Parathyroid adenoma (tissue), 2 donors: Measurements from ENCODE around the gene DACH1.

Experiments used
- H2AFZ ChIP-seq: fragments of 300-600 bp; sonication (generic); one replicate; pipeline ENCODE4 v1.7.0; 2017; ENCODE audit warnings: antibody characterized with exemption, mild to moderate bottlenecking
- H3K27ac ChIP-seq: fragments of 300-600 bp; sonication (generic); one replicate; pipeline ENCODE4 v1.7.0; 2017
- H3K27me3 ChIP-seq: fragments of 300-600 bp; sonication (generic); one replicate; pipeline ENCODE4 v1.7.0; 2017; ENCODE audit warnings: low read length; ENCODE audit not compliant: control insufficient read depth, insufficient read depth
- H3K36me3 ChIP-seq: fragments of 300-600 bp; sonication (generic); one replicate; pipeline ENCODE4 v1.7.0; 2017; ENCODE audit warnings: low read length; ENCODE audit not compliant: control insufficient read depth, insufficient read depth
- H3K4me1 ChIP-seq: fragments of 300-600 bp; sonication (generic); one replicate; pipeline ENCODE4 v1.7.0; 2017; ENCODE audit warnings: control low read depth
- H3K4me2 ChIP-seq: fragments of 300-600 bp; sonication (generic); one replicate; pipeline ENCODE4 v1.7.0; 2017; ENCODE audit warnings: low read length
- H3K4me3 ChIP-seq: fragments of 300-600 bp; sonication (generic); one replicate; pipeline ENCODE4 v1.7.0; 2017; ENCODE audit warnings: low read depth, low read length
- H3K79me2 ChIP-seq: fragments of 300-600 bp; sonication (generic); one replicate; pipeline ENCODE4 v1.7.0; 2017; ENCODE audit warnings: control low read depth
- H3K9ac ChIP-seq: fragments of 300-600 bp; sonication (generic); one replicate; pipeline ENCODE4 v1.7.0; 2017; ENCODE audit warnings: mild to moderate bottlenecking
- H3K9me3 ChIP-seq: fragments of 300-600 bp; sonication (generic); one replicate; pipeline ENCODE4 v1.7.0; 2017; ENCODE audit warnings: low read length; ENCODE audit not compliant: control insufficient read depth
- CTCF ChIP-seq: fragments of 300-600 bp; sonication (generic); IDR thresholded peaks from one replicate; pipeline ENCODE4 v1.7.0; 2017; ENCODE audit warnings: antibody characterized with exemption, mild to moderate bottlenecking
- donor health status: primary hyperparathyroidism.

Gene DACH1

GRCh38 chr13:71831716-71832115 lies 35.3 kb downstream of the DACH1 start:
- H3K4me1 ChIP-seq, result peaks cover 6% of the 10 kb centered on the region
- no peak overlapping the region for H3K9ac ChIP-seq
- no peaks in the 10 kb centered on the region for H3K27me3 ChIP-seq
- H3K36me3 ChIP-seq, result no peaks in the 10 kb centered on the region
- no peak overlapping the region for H3K4me2 ChIP-seq
- no peak for TF ChIP-seq CTCF
- H3K9me3 ChIP-seq, result no peaks in the 10 kb centered on the region
- no peak overlapping the region for H3K27ac ChIP-seq
- no peak overlapping the region for H2AFZ ChIP-seq
- peaks cover 4% of the 10 kb centered on the region for H3K79me2 ChIP-seq
- H3K4me3 ChIP-seq, result no peak overlapping the region

- Histone ChIP-seq H3K4me2 (no peak overlapping the region), H3K9ac (no peak overlapping the region), H3K27me3 (no peaks in the 10 kb centered on the region), H2AFZ (no peak overlapping the region), H3K79me2 (peaks cover 4% of the 10 kb centered on the region), H3K4me3 (no peak overlapping the region), H3K9me3 (no peaks in the 10 kb centered on the region), H3K27ac (no peak overlapping the region), H3K4me1 (peaks cover 6% of the 10 kb centered on the region), H3K36me3 (no peaks in the 10 kb centered on the region)
- no peak for TF ChIP-seq CTCF
Observed at GRCh38 chr13:71830736-71831135, 36.3 kb downstream of the DACH1 start.

GRCh38 chr13:71830323-71830722 lies 36.7 kb downstream of the DACH1 start:
- no peak for TF ChIP-seq CTCF

GRCh38 chr13:71829547-71829946 lies 37.5 kb downstream of the DACH1 start:
- H3K36me3 ChIP-seq, result no peaks in the 10 kb centered on the region
- no peak overlapping the region for H3K4me2 ChIP-seq
- TF ChIP-seq CTCF, result no peak
- no peak overlapping the region for H3K27ac ChIP-seq
- no peak overlapping the region for H3K4me3 ChIP-seq
- peaks cover 3% of the 10 kb centered on the region for H3K4me1 ChIP-seq
- peaks cover 4% of the 10 kb centered on the region for H3K79me2 ChIP-seq
- H3K9ac ChIP-seq, result no peak overlapping the region
- H3K27me3 ChIP-seq, result no peaks in the 10 kb centered on the region
- no peak overlapping the region for H2AFZ ChIP-seq
- no peaks in the 10 kb centered on the region for H3K9me3 ChIP-seq

More at GRCh38 chr13:71830323-71830722, 36.7 kb downstream of the DACH1 start:
- Histone ChIP-seq H2AFZ (no peak overlapping the region), H3K27ac (no peak overlapping the region), H3K9ac (no peak overlapping the region), H3K79me2 (peaks cover 4% of the 10 kb centered on the region), H3K4me1 (peaks cover 4% of the 10 kb centered on the region), H3K36me3 (no peaks in the 10 kb centered on the region), H3K4me3 (no peak overlapping the region), H3K9me3 (no peaks in the 10 kb centered on the region), H3K27me3 (no peaks in the 10 kb centered on the region), H3K4me2 (no peak overlapping the region)

- H3K36me3 ChIP-seq, result no peaks in the 10 kb centered on the region
- no peaks in the 10 kb centered on the region for H3K27me3 ChIP-seq
- H3K4me2 ChIP-seq, result no peak overlapping the region
- H3K4me1 ChIP-seq, result peaks cover 3% of the 10 kb centered on the region
- no peak overlapping the region for H3K4me3 ChIP-seq
- no peaks in the 10 kb centered on the region for H3K79me2 ChIP-seq
- H3K27ac ChIP-seq, result no peak overlapping the region
- no peak for TF ChIP-seq CTCF
- no peak overlapping the region for H2AFZ ChIP-seq
- H3K9me3 ChIP-seq, result no peaks in the 10 kb centered on the region
- no peak overlapping the region for H3K9ac ChIP-seq
Observed at GRCh38 chr13:71828564-71828963, 38.4 kb downstream of the DACH1 start.
